IPS DF 4.7 (cell line): ENCODE results near the gene SUGCT.
A peak's percentile ranks its signal among the peaks of the same experiment; 100 is the strongest.

Experiments
- DNase-seq: peaks from one replicate; pipeline ENCODE4 v3.0.0-alpha.2; 2013; ENCODE audit warnings: low spot score; ENCODE audit errors: extremely low read depth

The SUGCT gene

DNA sequence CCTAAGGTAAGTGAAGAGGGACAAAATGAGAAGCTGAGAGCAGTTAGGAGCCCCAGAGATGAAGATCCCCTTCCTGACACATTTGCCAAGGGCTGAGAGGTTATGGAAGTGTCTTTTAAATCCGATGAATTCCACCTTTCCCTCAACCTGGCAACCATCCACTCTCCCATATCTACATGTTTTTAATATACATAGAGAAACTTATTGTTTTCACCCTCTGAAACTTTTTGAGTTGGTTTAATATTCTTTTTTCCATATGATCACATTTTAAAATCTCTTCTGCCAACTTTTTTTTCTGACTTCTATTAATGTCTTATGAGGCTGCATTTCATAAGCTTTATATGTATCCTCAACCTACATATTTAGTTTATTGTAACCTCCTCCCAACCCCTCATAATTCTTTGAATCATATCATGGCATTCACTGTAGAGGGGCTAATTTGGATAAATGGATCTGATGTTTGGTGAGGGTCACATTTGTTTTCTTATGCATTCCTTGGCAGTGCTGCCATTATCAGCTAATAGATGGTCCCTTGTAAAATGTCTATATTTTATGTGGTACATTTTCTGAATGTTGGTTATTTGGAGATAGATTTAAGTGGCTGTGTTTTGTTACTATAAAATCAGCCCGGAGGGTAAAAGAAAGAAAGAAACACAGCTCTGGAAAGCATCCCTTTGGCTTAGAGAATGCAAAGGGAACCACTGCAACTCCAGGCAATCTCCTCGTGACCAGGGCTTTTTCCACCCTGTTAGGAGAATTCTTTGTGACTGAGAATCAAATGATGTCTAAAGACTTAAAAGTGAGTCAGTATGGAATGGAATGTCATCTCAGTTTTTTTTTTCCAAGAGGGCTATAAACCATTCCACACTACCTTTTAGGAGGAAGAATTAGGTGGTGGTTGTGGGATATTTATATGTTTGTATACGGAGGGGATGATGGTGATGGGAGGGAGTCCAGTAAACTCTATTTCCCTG, 334.4 kb downstream of the SUGCT start:
- no peak for DNase-seq

DNA sequence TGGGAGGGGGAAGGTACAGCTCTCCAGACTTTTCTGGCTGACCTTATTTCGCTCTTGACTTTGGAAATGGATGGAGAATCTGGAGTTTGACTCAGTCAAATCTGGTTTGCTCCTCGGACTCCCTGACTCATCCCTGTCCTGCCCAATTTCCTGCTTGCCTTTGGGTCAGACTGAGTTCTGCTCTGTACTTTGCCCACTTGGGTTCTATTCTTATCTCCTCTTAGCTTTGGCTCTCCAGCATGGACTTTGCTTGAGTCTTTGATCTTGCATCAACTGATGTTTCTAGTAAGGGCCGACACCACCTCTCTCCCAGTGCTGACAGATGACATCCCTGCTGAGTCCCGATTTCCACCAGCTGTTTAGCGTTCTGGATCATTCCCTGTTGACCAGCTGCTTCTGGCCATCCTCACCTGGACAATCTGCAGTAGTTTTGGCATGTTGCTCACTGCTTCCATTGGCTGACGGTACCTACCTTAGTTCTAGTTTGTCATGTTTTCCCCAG, 335.3 kb downstream of the SUGCT start:
- no peak for DNase-seq

DNA sequence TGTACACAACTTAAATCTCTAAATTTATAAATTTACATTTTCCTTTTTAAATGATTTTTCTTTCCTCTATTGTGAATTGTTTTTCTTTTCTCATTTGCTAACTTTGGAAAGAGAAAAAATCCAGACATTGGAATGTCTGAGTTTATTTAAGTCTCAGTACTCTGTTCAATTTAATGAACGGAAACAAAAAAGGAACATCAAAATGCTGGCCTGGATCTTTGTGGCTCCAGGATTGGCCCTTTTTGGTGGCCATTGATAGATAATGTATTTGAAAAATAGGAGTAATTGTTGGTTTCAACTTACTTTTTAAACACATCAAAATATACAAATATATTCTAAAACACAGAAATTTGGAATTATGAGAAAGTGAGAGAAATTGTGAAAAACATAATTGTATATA, 336.0 kb downstream of the SUGCT start:
- DNase-seq = no peak

DNA sequence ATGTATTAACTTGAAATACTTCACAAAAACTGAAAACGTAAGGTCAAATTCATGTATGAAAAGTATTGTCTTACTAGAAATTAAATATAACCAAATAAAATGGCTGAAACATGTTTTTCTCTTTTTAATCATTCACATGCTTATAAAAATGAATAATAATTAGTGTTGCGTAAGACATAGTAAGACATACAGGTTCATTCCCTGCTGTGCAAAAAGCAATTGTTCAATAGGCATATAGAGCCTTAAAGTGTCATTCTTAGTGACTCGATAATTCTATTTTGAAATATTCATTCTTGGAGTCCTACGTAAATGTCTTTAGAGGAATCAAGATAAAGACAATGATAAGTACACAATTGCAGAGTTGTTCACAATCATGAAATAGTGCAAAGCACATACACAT, 337.1 kb downstream of the SUGCT start:
- no peak for DNase-seq

DNA sequence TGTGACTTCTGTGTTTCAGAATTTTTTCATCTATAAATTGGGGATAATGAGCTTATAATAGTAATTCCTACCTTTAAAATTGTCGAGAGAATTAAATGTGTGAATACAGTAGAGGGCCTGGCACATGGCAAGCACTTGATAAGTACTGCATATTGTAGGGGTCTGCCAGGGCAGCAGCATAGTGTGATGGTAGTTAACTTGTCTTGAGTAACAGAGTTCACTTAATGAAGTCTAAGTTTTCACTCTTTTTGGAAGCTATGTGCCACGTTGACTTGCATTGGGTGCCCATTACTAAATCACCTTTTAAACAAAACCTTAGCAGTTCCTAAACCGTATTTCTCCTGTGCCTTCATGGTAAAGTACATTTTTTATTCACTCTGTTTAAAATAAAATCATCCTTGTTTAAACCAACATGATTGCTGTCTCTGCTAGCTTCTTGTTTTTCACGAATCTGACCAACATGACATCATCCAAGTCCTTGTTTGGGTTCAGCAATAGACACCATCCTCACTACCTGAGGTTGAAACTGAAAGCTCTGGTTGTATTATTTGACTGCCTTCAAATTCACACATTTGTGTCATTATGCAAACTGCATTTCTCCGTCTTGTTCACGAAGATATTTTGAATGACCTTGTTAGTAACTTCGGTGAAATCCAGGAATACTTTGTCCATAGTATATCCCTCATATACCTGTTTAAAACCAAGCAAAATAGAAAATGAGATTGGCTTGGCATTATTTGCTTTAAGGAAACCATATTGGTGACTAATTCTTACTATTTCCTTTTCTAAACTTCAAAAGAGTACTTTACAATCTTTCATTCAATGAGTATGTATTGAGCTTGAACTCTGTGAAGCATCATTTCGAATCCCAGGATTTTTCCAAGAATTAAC, 340.2 kb downstream of the SUGCT start:
- no peak for DNase-seq

DNA sequence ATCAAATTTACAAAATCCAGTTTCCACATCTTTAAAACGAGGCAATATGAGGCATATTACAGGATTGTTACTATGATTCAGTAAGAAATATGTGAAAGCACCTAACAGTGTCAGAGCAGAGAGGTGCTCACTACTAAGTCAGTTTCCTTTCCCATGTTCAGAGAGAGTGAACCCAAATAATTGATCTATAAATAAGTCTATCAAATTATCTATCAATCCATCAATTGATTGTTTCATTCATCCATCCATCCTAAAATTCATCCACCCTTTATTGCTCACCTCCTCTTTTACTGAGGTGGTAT, 340.8 kb downstream of the SUGCT start:
- DNase-seq = no peak

DNA sequence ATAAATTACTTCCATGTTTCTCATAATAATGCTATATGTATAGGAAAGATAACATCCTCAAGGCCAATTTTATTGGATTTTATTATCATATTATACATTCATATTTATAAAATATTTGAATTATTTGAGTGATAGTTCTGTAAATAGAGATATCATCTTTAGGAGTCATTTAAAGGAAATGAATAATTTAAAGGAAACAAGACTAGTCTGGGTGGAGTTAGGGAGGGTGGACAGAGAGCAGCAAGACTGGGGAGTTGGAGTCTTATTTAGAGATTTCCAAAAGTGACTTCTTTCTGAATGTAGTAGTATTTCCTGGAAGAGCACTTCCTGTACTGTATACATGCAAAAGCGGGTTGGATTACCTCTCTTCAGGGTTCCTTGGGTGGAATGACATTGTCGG, 342.3 kb downstream of the SUGCT start:
- no peak for DNase-seq

DNA sequence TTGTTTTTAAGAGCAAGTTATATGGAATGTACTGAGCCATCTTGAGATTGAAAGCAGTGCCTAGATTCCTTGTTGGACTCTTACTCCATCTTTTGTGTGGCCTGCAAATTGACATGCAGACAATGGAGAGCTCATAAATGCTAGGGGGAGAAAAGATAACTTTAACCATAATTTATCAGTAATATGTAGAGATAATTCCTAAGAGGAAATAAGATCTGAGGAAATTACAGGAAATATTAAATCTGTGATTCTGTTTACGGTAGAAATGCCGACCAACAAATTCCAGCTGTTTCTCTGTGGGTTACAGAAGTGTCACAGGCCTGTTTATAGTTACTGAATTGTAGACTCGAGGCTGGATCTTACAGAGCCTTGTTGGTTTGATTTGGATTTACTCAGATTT, 348.0 kb downstream of the SUGCT start:
- no peak for DNase-seq

DNA sequence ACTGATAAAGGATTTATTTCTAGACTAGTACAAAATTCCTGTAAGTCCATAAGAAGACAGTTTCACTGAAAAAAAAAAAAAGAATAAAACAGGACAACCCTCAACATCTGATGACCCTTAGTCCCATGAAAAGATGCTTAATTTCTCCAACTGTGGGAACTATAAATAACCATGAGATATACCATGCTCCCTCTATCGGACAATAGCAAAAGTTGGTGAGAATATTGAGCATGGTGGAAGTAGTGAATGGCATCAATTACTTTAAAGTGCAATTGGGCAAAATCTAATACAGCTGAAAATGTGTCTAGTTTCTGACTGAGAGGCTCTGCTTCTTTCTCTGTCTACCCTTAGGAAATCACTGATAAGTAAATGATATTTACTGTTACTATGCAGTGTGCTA, 348.8 kb downstream of the SUGCT start:
- no peak for DNase-seq

DNA sequence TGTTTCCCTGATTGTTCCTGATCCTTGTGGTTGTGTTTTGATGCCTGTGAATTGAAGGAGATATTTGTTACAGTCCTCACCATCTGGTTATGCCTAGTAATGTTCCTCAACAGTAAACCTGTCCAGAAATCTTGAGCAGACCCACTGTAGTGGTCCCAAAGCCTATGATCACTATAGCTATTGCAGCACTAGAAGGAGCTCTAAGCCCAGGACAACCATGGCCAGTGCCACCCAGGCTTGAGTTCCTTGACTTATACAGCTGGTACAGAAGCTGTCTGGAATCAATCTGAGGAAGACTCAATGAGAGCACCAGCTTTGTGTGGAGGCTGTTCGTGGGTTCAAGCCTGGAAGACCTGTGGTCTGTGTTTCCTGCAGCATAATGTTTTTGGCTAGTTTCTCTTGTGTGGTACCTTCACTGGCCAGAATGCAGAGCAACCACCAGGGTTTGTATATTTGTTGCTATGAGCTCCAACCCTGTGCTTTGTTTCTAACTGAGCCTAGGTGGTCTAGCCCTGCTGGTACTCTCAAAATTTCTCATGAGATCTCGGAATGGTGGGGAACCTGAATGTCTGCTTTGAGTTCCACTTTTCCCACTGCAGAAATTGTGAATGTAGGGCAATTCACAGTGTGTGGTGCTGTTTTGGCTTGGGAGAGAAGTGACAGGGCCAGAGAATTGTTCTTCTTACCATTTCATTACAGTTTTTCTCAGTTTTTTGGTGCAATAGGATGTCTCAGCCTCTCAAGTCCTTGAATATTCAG, 355.2 kb downstream of the SUGCT start:
- DNase-seq = no peak

DNA sequence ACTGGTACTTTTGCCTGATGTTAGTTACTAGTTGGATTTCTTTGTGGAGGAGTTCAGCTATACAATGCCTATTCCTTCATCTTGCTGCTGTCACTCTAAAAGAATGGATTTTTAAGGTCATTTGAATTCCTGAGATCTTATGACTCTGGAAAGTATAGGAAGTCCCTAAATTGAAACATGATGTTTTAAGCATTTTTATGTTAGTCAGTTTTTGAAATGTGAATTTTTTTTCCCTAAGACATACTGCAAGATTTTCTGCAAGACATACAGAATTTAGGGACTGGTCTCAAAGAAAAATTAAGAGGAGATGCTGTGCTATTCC, 355.8 kb downstream of the SUGCT start:
- DNase-seq = no peak

DNA sequence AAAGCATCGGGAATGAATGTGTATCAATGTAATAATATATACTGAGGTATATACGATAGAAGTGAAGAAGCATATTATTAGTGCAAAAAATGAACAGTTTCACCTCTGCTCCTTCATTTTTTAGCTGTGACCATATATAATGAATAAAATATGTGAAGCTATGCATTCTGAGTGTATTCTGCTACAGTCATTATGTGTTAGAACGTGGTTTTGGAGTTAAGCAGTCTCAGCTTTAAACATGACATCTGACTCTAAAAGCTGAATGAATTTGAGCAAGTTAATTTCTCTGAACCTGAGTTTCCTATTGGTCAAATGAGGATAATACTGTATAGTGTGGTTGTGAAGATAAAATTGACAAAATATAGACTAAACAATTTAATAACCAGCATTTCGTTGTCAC, 358.1 kb downstream of the SUGCT start:
- no peak for DNase-seq

DNA sequence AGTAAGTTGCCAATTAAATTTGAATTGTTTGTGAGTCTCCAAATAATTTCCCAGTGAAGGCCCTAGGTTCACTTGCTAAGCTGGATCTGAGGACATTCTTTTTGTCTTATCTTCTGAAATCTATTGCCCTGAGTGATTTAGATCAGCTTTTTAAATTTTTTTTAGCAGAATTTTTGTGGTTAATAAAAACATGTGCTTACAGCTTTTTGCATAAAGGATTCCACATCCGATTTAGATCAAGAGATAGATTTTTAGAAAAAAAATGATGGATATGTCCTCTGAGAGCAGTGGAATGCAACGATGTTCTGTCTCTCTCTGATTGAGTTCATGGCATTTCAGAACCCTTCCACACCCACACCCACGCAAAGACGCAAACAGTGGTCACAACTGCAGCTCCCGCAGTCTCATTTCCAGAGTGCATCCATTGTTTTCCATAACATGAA, 358.8 kb downstream of the SUGCT start:
- DNase-seq = no peak

DNA sequence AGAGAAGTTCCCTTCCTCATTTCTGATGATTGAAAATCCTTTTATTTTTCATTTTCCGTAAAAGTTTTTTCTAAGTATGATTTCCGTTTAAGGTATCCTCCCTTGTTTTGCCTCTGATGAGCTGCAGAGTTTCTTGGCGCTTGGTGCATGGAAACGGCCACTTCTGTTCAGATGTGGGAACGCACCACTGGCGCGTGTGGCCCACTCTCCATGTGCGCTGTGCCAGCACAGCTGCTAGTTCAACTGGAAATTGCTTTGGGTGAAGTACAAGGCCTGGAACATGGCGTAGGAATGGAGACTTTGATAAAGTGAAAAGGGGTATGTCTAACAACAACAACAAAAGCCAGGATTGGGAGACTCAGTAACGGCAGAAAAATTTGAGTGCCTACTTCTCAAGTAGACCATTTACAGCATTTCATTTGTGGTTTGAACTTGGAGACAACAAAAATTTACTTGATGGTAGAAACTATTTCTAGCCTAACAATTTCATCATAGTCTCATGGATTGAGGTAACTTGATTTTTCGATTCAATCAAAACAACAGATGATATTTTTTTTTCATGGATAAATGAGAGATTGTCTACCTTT, 364.2 kb downstream of the SUGCT start:
- no peak for DNase-seq

DNA sequence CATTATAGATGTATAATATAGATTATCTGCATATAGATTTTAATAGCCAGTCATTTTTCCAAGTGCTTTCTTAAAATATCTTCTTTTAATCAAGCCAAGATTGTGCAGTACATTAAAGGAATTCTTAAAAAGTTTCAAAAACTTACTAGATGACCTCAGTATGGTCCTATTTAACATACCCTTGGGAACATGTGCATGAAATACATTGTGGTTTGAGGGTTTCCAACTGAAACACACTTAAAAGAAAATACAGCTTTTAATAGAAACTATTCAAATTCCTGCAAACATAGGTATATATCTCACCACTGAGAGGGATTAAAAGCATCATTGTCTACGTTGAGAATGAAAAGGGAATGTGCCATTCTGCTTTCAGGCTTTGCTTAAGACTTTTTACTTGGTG, 364.9 kb downstream of the SUGCT start:
- no peak for DNase-seq

DNA sequence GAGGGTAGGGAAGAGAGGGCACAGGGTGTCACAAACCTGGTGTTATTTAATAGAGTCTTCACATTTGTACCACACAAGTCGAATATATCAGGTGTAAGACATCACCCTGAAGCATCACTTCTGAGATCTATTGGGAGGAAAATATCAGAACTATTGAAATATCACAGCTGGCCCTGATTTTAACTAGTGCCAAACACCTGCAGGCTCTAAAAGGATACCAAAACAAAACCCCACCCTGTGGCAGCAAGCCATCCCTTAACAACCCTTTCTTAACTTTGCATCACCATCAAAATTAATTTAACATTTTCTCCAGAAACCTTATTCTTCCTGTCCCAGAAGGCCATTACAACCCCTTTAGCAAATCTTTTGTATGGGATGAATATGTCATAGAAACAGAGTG, 365.4 kb downstream of the SUGCT start:
- DNase-seq = no peak

DNA sequence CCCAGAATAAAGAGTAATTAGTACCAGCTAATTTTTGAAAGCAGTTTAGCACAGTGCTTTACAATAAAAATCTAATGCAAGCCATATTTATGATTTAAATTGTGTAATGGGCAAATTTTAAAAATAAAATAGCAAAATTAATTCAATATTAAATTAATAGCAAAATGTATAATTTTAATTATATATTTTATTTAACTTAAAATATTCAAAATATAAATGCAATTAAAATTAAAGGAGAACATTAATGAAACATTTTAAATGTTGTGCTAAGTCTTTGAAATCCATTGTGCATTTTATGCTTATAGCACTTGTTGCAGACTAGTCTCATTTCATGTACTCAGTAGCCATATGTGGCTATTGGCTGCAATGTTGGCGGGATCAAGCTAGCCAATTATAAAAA, 367.6 kb downstream of the SUGCT start:
- no peak for DNase-seq

DNA sequence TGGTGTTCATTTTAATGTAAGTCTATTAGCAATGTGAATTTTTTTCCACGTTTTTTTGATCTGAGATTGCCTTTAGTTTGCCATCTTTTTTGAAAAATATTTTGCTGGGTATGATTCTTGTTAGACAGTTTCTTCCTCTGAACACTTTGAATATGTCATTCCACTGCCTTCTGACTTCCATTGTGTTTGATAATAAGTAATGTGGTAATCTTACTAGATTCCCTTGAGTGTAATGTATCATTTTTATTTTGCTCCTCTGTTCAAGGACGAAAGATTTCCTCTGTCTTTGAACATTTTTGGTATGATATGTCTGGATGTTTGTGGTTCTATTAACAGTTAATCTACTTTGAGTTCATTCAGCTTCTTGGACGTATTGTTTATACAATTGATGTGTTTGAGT, 371.4 kb downstream of the SUGCT start:
- DNase-seq = no peak

DNA sequence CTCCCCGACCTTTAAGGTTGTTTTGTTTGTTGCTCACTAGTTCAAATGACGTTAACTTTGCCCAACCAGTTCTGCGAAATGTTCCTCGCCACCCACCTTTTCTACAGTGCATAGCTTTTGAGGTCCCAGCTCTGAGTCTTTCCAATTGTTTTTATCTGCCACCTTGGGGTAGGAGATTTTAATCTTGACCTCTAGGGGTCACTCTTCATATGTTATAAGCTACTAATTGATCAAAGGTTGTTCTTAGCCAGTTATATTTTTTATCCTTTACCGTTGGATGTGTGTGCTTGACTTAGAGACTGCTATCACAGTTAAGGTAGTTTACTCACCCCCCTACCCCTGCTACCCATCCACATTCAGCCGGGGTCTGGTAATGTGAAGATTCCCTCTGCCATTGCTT, 372.4 kb downstream of the SUGCT start:
- DNase-seq = peak; percentile 28

DNA sequence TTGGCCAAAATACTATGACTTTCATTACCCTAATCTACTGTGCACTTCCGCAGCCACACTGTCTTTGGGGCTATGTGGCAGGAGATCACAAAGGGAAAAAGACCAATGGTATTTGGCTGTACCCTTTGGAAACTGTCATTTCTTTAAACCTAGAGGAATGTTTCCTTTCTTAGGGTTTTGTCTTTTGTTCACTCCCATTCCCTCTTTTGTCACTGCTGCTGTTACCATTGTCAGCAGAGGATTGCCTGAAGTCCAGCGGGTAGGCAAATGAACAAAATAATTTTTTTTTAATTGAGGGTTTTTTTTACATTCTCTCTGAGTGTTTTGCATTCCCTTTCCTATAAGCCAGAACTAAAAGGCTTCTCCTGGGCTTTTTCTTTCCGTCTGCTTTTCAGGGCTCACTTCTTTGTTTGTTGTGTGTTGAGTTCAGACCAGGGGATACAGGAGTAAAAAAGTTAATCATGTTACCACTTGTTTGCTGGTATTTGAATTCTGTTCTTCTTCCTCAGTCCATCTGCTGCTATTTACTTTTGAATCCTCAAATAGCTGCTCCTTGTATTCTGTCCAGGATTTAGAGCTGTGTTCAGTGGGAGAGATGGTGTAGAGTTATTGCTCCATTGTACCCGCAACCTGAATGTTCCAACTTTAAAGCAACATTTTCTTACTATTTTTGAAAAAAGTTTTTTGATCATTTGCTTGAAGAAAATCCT, 374.6 kb downstream of the SUGCT start:
- no peak for DNase-seq

DNA sequence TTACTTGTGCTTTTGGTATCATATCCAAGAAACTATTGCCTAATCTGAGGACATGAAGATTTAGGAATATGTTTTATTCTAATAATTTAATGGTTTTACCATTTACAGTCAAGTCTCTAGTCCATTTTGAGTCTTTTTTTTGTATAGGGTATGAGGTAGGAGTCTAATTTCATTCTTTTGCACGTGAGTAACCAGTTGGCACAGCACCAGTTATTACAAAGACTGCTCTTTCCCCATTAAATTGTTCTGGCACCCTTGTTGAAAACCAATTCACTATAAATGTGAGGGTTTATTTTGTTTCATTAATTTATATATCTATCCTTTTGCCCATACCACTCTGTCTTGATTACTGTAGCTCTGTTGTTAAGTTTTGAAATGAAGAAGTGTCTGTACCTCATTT, 381.6 kb downstream of the SUGCT start:
- no peak for DNase-seq
